Measurements from ENCODE around the gene ADGRG6. TPM values are rescaled to one million over a fixed set of nuclear protein-coding genes. Genes with fewer than 3 reads are reported as not detected.

ADGRG6 gene
- total and polyA plus RNA-seq, 10 of the 15 experiments (the other 5 are each of a cell fraction or from before 2014, with no cell fraction given), result 0.01 to 0.24 (median 0.13) TPM; not detected in 7

DNA sequence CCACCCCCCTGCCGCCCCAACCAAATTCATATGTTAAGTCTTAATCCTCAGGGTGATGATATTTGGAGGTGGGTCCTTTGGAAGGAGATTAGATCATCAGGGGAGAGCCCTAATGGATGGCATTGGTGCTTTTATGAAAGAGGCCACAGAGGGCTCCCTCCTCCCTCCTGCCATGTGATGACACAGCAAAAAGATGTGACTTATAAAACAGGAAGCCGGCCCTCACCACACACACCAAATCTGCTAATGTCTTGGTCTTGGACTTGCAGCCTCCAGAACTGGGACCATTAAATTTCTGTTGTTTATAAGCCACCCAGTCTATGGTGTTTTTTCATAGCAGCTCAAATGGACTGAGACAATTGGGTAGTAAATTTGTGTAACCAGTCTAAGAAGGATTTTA is 176.3 kb downstream of the ADGRG6 start (continued):
- TF ChIP-seq, protein P1, sequence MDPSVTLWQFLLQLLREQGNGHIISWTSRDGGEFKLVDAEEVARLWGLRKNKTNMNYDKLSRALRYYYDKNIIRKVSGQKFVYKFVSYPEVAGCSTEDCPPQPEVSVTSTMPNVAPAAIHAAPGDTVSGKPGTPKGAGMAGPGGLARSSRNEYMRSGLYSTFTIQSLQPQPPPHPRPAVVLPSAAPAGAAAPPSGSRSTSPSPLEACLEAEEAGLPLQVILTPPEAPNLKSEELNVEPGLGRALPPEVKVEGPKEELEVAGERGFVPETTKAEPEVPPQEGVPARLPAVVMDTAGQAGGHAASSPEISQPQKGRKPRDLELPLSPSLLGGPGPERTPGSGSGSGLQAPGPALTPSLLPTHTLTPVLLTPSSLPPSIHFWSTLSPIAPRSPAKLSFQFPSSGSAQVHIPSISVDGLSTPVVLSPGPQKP (IDR thresholded peaks at IDR 0.05; ENCODE audit: low read depth, low read length), result no peak
- TF ChIP-seq YY1 (IDR thresholded peaks at IDR 0.05; ENCODE audit: low read depth, low read length) (no peak), ESRRA (IDR thresholded peaks at IDR 0.05; ENCODE audit: low read length) (no peak), CHD2 (IDR thresholded peaks at IDR 0.05; ENCODE audit: borderline replicate concordance, low read depth, low read length) (no peak), NRF1 (conservative IDR thresholded peaks at IDR 0.05; ENCODE audit: low read depth, low read length) (no peak)

DNA sequence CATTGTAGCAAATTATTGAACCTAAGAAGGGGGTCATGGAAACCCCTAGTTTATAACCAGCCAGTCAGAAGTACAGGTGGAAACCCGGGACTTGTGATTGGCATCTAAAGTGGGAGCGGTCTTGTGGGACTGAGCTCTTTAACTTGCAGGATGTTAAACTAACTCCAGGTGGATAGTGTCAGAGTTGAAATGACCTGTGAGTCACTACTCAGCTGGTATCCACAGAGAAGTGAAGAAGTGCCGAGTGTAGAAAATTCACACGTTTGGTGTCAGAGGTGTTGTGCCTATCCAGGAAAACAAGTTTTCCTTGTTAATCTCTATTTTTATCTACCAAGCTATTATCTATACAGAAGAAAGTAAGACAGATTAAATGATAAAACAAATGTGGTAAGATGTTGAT is 179.7 kb downstream of the ADGRG6 start:
- in situ Hi-C loops (cut with MboI), result loop anchor here (25.0 kb wide), 1 partner anchor 1531 kb away; the partner anchor contains the start of gene PLAGL1
- BruUV-seq (replicated peaks), result no TSS peak
- intact Hi-C loops (cut with micrococcal nuclease; ENCODE audit: unreplicated experiment), result no loop called here
- WGBS (ENCODE audit: insufficient coverage, insufficient replicate concordance, low lambda C conversion rate, missing lambda C conversion rate), result 69% methylated on average over 4 of the region's 4 CpGs
- Histone ChIP-seq H3K27ac (ENCODE audit: control insufficient read depth, insufficient read depth) (no peak overlapping the region), H3K4me1 (ENCODE audit: control insufficient read depth, insufficient read depth, low read length) (no peaks in the 10 kb centered on the region), H3K27me3 (replicated peaks in 1 of 2; ENCODE audit: control insufficient read depth in 2 of 2, insufficient read depth in 2 of 2, low read length in 1 of 2) (no peaks in the 10 kb centered on the region), H3K4me2 (ENCODE audit: control insufficient read depth, insufficient read depth) (no peak overlapping the region), H3K4me3 (no peak overlapping the region), H3K36me3 (ENCODE audit: control insufficient read depth in 2 of 2, insufficient read depth in 2 of 2, low read length in 1 of 2) (no peaks in the 10 kb centered on the region), H2AFZ (ENCODE audit: control insufficient read depth, low read depth, low read length) (no peak overlapping the region), H3K9ac (ENCODE audit: control insufficient read depth, insufficient read depth, low read length) (no peak overlapping the region), H3K79me2 (ENCODE audit: control insufficient read depth, insufficient read depth, low read length) (no peaks in the 10 kb centered on the region), H4K20me1 (ENCODE audit: control insufficient read depth, insufficient read depth) (no peaks in the 10 kb centered on the region), H3K9me3 (replicated peaks; ENCODE audit: control insufficient read depth, insufficient read depth, low read length) (no peaks in the 10 kb centered on the region)
- DNase-seq (ENCODE audit: low read depth, low spot score), result no peak
- SMC1A ChIA-PET (ENCODE audit: uncharacterized antibody, unreplicated experiment), result interaction anchor here (0.8 kb wide), 1 partner anchor 9 kb away, joined by 3 read pairs; no protein-coding TSS in a partner anchor
- CTCF ChIA-PET, result interaction anchor here (0.9 kb wide), 1 partner anchor 27 kb away, joined by 3 read pairs; no protein-coding TSS in a partner anchor
- TF ChIP-seq TCF3 (IDR thresholded peaks at IDR 0.05; ENCODE audit: borderline replicate concordance, insufficient read depth, low read depth, low read length), result no peak
- no peak for TF ChIP-seq TCF7 (IDR thresholded peaks at IDR 0.05; ENCODE audit: borderline replicate concordance)
- TF ChIP-seq NRF1 (conservative IDR thresholded peaks at IDR 0.05; ENCODE audit: low read depth, low read length), result no peak
- no peak for TF ChIP-seq CREM (IDR thresholded peaks at IDR 0.05; ENCODE audit: low read depth)
- no peak for TF ChIP-seq CEBPB (IDR thresholded peaks at IDR 0.05; ENCODE audit: borderline replicate concordance in 1 of 2, low read depth in 2 of 2, low read length in 2 of 2)
- TF ChIP-seq, protein P2, sequence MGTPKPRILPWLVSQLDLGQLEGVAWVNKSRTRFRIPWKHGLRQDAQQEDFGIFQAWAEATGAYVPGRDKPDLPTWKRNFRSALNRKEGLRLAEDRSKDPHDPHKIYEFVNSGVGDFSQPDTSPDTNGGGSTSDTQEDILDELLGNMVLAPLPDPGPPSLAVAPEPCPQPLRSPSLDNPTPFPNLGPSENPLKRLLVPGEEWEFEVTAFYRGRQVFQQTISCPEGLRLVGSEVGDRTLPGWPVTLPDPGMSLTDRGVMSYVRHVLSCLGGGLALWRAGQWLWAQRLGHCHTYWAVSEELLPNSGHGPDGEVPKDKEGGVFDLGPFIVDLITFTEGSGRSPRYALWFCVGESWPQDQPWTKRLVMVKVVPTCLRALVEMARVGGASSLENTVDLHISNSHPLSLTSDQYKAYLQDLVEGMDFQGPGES (IDR thresholded peaks at IDR 0.05), result no peak
- no peak for TF ChIP-seq ZNF384 (IDR thresholded peaks at IDR 0.05; ENCODE audit: borderline replicate concordance, low read depth, low read length)
- TF ChIP-seq, protein P3, sequence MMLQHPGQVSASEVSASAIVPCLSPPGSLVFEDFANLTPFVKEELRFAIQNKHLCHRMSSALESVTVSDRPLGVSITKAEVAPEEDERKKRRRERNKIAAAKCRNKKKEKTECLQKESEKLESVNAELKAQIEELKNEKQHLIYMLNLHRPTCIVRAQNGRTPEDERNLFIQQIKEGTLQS (IDR thresholded peaks at IDR 0.05; ENCODE audit: borderline replicate concordance, extremely low read depth, low read depth, low read length), result no peak
- TF ChIP-seq FOS (IDR thresholded peaks at IDR 0.05; ENCODE audit: borderline replicate concordance, extremely low read depth, insufficient read length), result no peak
- TF ChIP-seq, protein P4, sequence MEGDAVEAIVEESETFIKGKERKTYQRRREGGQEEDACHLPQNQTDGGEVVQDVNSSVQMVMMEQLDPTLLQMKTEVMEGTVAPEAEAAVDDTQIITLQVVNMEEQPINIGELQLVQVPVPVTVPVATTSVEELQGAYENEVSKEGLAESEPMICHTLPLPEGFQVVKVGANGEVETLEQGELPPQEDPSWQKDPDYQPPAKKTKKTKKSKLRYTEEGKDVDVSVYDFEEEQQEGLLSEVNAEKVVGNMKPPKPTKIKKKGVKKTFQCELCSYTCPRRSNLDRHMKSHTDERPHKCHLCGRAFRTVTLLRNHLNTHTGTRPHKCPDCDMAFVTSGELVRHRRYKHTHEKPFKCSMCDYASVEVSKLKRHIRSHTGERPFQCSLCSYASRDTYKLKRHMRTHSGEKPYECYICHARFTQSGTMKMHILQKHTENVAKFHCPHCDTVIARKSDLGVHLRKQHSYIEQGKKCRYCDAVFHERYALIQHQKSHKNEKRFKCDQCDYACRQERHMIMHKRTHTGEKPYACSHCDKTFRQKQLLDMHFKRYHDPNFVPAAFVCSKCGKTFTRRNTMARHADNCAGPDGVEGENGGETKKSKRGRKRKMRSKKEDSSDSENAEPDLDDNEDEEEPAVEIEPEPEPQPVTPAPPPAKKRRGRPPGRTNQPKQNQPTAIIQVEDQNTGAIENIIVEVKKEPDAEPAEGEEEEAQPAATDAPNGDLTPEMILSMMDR (IDR thresholded peaks at IDR 0.05 in 2 of 3, conservative IDR thresholded peaks at IDR 0.05 in 1 of 3; ENCODE audit: control insufficient read depth in 2 of 3, extremely low read depth in 1 of 3, insufficient read depth in 1 of 3, low read depth in 3 of 3, low read length in 3 of 3), result no peak
- FAIRE-seq, result no peak
- ATAC-seq, result no peak
- RAD21 ChIA-PET (ENCODE audit: unreplicated experiment), result no interaction called here
- POLR2A ChIA-PET, result no interaction called here
